K562 (cell line): ENCODE data around the gene DISC1. TPM values are rescaled to one million over a fixed set of nuclear protein-coding genes. Genes with fewer than 3 reads are reported as not detected.

ENCODE experiments used
- ATAC-seq: fragments of 200-7000 bp; cut with Tn5 transposase; 3 replicates; pipeline ENCODE4 v1.9.1; 2020; ENCODE audit warnings: moderate library complexity
- BruUV-seq: library from RNA; stranded (reverse); fragments of 400-500 nt; replicated peaks from 2 replicates; lab custom pipeline; 2021; lab: Mats Ljungman, UMichigan
- CTCF ChIA-PET: fragments of 300-600 bp; formaldehyde crosslinking; extraction: SDS; loops from one replicate; lab custom pipeline; 2021; ENCODE audit warnings: low intra/inter-chr PET ratio; lab: Yijun Ruan, JAX
- POLR2A ChIA-PET: fragments of 300-600, 350-650 bp; sonication (Branson Sonifier 250); formaldehyde crosslinking; extraction: SDS; loops from one replicate; lab custom pipeline; 2021; ENCODE audit warnings: antibody characterized with exemption, inconsistent platforms; lab: Yijun Ruan, JAX
- DNase-seq, 4 experiments: peaks; one replicate each; pipeline versions ENCODE4 v3.0.0 to v3.0.0-alpha.2; 2011 to 2018; ENCODE audit warnings: low spot score in 3 of 4, mixed read lengths in 3 of 4; ENCODE audit errors: extremely low read depth in 1 of 4
- FAIRE-seq: peaks from 2 replicates; lab custom pipeline; 2011; peaks lifted over from hg19 to GRCh38; lab: Jason Lieb, UNC
- H2AFZ ChIP-seq: 2 replicates; pipeline ENCODE4 v1.6.0; 2011; ENCODE audit warnings: low read depth, low read length, control low read depth, inconsistent platforms
- H3K27ac ChIP-seq: fragments of 200-600 bp; 3 replicates; pipeline ENCODE4 v1.8.0; 2011; ENCODE audit warnings: low read depth, mild to moderate bottlenecking, control low read depth, inconsistent platforms, low read length, moderate library complexity, mixed read lengths; ENCODE audit errors: extremely low read depth
- H3K27me3 ChIP-seq, 2 experiments: fragments of 300-600 bp in 1 of 2; 2 replicates in 1 of 2; 3 replicates in 1 of 2; pipeline versions ENCODE4 v1.6.0 to v1.8.0; 2011; ENCODE audit warnings: inconsistent platforms in 2 of 2, low read length in 2 of 2, mild to moderate bottlenecking in 1 of 2, mixed read lengths in 1 of 2, moderate library complexity in 1 of 2; ENCODE audit not compliant: control insufficient read depth in 2 of 2, insufficient read depth in 2 of 2
- H3K36me3 ChIP-seq: fragments of 300-600 bp; 3 replicates; pipeline ENCODE4 v1.8.0; 2011; ENCODE audit warnings: mild to moderate bottlenecking, low read length, inconsistent platforms; ENCODE audit not compliant: control insufficient read depth, insufficient read depth
- H3K4me1 ChIP-seq, 2 experiments: fragments of 200-600 bp in 1 of 2; replicated peaks in 1 of 2; 2 replicates in 1 of 2; 3 replicates in 1 of 2; pipeline versions ENCODE4 v1.5.1 to v1.8.0; 2011; ENCODE audit warnings: inconsistent platforms in 2 of 2, low read length in 2 of 2, mild to moderate bottlenecking in 1 of 2, mixed read lengths in 1 of 2, moderate library complexity in 1 of 2; ENCODE audit not compliant: control insufficient read depth in 2 of 2, insufficient read depth in 2 of 2
- H3K4me2 ChIP-seq: 2 replicates; pipeline ENCODE4 v1.6.1; 2011; ENCODE audit warnings: low read length, control low read depth, inconsistent platforms, mixed read lengths; ENCODE audit not compliant: insufficient read depth
- H3K4me3 ChIP-seq: fragments of 200-600 bp; sonication (generic), shearing (Covaris generic); 2 replicates; pipeline ENCODE4 v1.5.1; 2016; ENCODE audit warnings: control low read depth, inconsistent platforms
- H3K79me2 ChIP-seq: fragments of 200-600 bp; 3 replicates; pipeline ENCODE4 v1.8.0; 2011; ENCODE audit warnings: low read length, inconsistent platforms; ENCODE audit not compliant: control insufficient read depth, insufficient read depth
- H3K9ac ChIP-seq, 2 experiments: 2 replicates each; pipeline versions ENCODE4 v1.6.0 to v1.6.1; 2011; ENCODE audit warnings: low read depth in 2 of 2, low read length in 2 of 2, control low read depth in 1 of 2, inconsistent platforms in 1 of 2, mild to moderate bottlenecking in 1 of 2, mixed read lengths in 1 of 2; ENCODE audit not compliant: insufficient read depth in 1 of 2
- H3K9me1 ChIP-seq: one replicate; pipeline ENCODE4 v1.6.0; 2011; ENCODE audit warnings: inconsistent platforms, mild to moderate bottlenecking, low read length, moderate library complexity; ENCODE audit not compliant: control insufficient read depth, insufficient read depth
- H3K9me3 ChIP-seq: replicated peaks from 2 replicates; pipeline ENCODE4 v1.5.1; 2011; ENCODE audit warnings: low read depth, low read length, inconsistent platforms; ENCODE audit not compliant: control insufficient read depth, insufficient read depth
- H4K20me1 ChIP-seq: replicated peaks from 2 replicates; pipeline ENCODE4 v1.6.1; 2011; ENCODE audit warnings: low read length, inconsistent platforms, mixed read lengths; ENCODE audit not compliant: control insufficient read depth, insufficient read depth
- EGR1 ChIP-seq: fragments of 450-650 bp; conservative IDR thresholded peaks from 2 replicates; pipeline ENCODE4 v1.6.1; 2017; ENCODE audit warnings: mild to moderate bottlenecking
- GTF2B ChIP-seq: IDR thresholded peaks from 2 replicates; pipeline ENCODE4 v1.6.1; 2011; ENCODE audit not compliant: insufficient read length; ENCODE audit errors: extremely low read depth
- MGA ChIP-seq: fragments of 450-650 bp; IDR thresholded peaks from 2 replicates; pipeline ENCODE4 v1.6.1; 2016; ENCODE audit warnings: mild to moderate bottlenecking, moderate library complexity
- ZNF592 ChIP-seq: fragments of 450-650 bp; IDR thresholded peaks from 2 replicates; pipeline ENCODE4 v1.6.1; 2017; ENCODE audit warnings: antibody characterized with exemption, mild to moderate bottlenecking
- whole genome bisulfite sequencing: fragments of 100-300 bp; shearing (Covaris generic); methylation state at CpG from one replicate; pipeline ENCODE4 v1.1.6; 2016; ENCODE audit warnings: low coverage, mixed read lengths; ENCODE audit not compliant: insufficient coverage; ENCODE audit errors: missing lambda C conversion rate; 5-methylcytosine and 5-hydroxymethylcytosine counted together
- in situ Hi-C: fragments of 300-500 bp; cut with MboI; formaldehyde crosslinking; loops from 4 replicates; pipeline ENCODE4 v1.15.0; 2018; ENCODE audit warnings: inconsistent platforms, mixed read lengths
- intact Hi-C: fragments of 100-400 bp; cut with micrococcal nuclease; formaldehyde crosslinking; loops from 2 replicates; pipeline ENCODE4 v1.14.2; 2022
- polyA plus RNA-seq, 8 experiments: library from polyadenylated mRNA; depleted of rRNA in 4 of 8; stranded (reverse) in 5 of 8; unstranded in 3 of 8; fragments of >200 nt; fragmentation: Nextera tagmentation in 2 of 8; fragmentation: Illumina TruSeq in 1 of 8; extraction: Ambion mirVana in 2 of 8; extraction: Trizol in 1 of 8; gene quantifications; 2 replicates each; pipeline versions ENCODE4 v1.2.1 to v1.2.3, GENCODE V29; 2011 to 2014; ENCODE audit warnings: inconsistent platforms in 1 of 8, missing spikeins in 1 of 8
- total RNA-seq, 7 experiments: library from RNA; depleted of rRNA in 6 of 7; stranded (reverse); fragments of >200 nt in 6 of 7; fragmentation: Illumina TruSeq in 2 of 7; extraction: Trizol in 2 of 7; gene quantifications; 2 replicates each; pipeline versions ENCODE4 v1.2.1 to v1.2.3, GENCODE V29; 2011 to 2021; ENCODE audit warnings: low replicate concordance in 1 of 7

The DISC1 gene
- total and polyA plus RNA-seq, 9 of the 15 experiments (the other 6 are each of a cell fraction or from before 2014, with no cell fraction given), result 0.01 to 0.11 (median 0.08) TPM; not detected in 1

- no peaks in the 10 kb centered on the region for H3K27me3 ChIP-seq
- peak overlapping the region; percentile 69 for H2AFZ ChIP-seq
- H3K9me3 ChIP-seq, result no peaks in the 10 kb centered on the region
- H3K9me1 ChIP-seq, result no peaks in the 10 kb centered on the region
- no TSS peak for BruUV-seq
- ChIA-PET POLR2A (interaction anchor here (0.5 to 0.9 kb wide), 3 partner anchors 47 to 301 kb away, joined by 3 to 4 read pairs (median 4); no protein-coding TSS in a partner anchor), CTCF (no interaction called here)
- H3K36me3 ChIP-seq, result no peaks in the 10 kb centered on the region
- no peak overlapping the region for H3K4me3 ChIP-seq
- DNase-seq (peak in 1 of 4 experiments; percentile 34), FAIRE-seq (peak; percentile 52), ATAC-seq (peak; percentile 80)
- H3K4me1 ChIP-seq, result no peaks in the 10 kb centered on the region
- in situ Hi-C loops, result no loop called here
- no peaks in the 10 kb centered on the region for H3K79me2 ChIP-seq
- 7% methylated on average over 5 of the region's 5 CpGs for WGBS
- intact Hi-C loops, result loop anchor here (10.0 kb wide), 1 partner anchor 682 kb away; no protein-coding TSS in a partner anchor
- no peak overlapping the region for H3K27ac ChIP-seq
- peak overlapping the region in 1 of 2 experiments; percentile 73; a peak in 1 of 4 replicates for H3K9ac ChIP-seq
- H3K4me2 ChIP-seq, result peak overlapping the region; percentile 35; the same call in 1 of the 2 replicates
- no peaks in the 10 kb centered on the region for H4K20me1 ChIP-seq
- TF ChIP-seq ZNF592 (0 out of 2 replicates have a peak, but pooled peaks have one; percentile 46), GTF2B (no peak), MGA (0 out of 2 replicates have a peak, but pooled peaks have one; percentile 23), EGR1 (peak; percentile 24; the same call in 1 of the 2 replicates)
Measured at GRCh38 chr1:231596337-231596791, 30.2 kb upstream of the DISC1 start.
